GM19043 (cell line): ENCODE data around the gene C10orf90.

Experiments
- ATAC-seq: cut with Tn5 transposase; IDR thresholded peaks from one replicate; pipeline ENCODE4 v1.9.1; 2021; ENCODE audit warnings: low read depth; ENCODE audit not compliant: unreplicated experiment

Gene C10orf90

DNA sequence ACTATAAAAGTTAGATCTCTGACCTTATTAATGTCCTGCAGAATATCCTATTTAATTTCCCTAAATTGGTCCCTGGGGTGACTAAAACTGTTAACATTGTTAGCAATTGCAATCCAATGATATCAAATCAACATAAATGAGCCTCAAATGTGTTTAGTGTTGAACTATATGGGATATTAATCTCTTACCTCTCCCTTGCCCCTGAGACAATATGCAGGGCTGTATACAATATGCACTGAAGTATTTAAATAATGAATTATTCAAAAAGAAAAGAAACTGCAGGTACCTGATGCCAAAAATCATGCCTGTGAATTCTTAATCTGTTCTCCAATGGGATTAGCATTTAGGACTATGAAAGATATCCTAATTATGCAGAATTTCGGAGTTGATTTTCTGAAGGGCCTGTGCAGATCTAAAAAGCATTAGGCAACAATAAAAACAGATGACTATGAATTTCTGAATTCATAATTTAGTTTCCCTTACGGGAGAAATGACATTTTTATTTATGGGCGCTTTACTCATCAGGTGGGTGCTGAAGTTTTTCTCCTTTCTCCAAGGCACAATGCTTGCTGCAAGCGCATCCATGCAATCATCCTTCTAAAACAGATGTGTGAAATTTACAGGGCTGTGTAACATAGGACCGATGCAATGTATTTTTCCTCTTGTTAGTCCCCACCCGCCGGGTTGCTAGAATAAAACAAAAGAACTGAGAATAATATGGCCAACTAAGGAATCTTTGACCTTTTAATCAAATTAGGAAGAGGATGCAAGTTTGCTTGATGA is 5.4 kb upstream of the C10orf90 start:
- no peak for ATAC-seq

DNA sequence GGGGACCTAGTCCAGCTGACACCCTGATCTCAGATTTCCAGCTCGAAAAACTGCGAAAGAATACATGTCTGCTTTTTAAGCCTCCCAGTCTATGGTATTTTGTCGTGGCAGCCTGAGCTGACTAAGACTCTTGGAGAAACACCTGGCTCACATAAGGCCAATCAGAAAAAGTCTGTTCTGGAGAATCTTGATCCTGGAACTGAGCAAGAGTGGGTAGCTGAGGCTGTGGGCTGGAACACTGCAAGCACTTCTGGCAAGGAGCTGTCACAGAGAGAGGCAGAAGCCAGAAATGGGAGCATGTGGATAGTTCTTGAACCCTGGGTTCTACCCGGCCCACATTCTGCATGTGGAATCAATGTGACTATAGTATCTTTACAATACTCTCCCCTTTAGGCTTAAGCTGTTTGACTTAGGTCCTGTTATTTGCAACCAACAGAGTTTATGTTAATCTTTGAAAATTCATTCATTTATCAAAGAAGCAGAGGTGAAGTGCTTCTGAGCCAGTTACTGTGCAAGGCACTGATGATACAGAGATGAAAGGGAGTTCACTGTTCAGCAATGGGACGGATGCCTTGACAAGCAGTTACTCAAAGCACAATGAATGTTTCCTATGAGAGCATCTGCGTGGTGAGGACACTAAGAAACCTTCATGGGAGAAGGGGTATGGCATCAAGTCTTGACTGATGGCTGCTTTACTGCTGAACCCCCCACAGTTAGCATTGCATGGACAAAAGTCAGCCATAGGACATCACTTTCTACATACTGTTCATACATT is 4.4 kb upstream of the C10orf90 start:
- no peak for ATAC-seq

DNA sequence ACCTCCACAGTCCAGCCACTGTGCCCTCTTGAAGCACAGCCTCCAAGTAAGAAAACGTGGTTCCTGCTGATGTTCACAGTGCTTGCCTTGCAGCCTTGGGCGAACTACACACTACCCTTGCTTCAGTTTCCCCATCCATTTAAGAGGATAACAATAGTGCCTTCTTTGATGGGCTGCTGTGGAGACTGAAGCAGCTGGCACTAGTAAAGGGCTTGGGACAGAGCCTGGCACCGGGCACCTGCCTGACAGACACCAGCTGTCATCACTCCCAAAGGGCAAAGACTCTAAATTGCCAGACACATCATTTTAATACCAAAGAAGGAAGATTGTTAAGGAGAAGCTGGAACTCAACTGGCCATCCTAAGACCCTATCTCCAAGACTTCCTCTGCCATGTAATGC is 3.1 kb upstream of the C10orf90 start:
- ATAC-seq: no peak

DNA sequence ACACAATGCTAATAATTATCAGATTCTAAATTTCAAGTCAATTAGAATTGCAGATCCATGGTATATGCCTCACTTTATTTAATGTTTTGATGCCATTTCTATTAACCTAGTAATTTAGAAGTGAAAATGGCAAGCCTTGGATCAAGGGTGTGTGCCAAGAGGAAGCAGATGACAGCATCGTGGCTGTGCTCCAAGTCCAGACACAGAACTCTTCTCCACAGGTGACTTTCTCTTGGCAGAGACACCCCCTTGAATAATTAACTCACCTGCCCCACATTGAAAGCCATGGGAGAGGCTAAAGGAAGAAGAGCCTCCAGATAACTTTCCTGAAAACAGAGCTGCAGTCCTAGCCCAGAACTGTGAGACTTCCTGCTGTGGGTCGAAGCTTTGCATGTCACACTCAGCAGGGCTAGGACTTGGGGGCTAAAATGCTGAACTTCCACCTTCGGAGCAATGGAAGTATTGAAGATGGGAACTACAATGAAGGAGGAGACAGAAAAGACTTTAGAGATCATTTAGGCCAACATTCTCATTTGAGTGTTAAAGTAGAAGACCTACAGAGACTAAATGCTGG is 996 bp upstream of the C10orf90 start:
- ATAC-seq: no peak

DNA sequence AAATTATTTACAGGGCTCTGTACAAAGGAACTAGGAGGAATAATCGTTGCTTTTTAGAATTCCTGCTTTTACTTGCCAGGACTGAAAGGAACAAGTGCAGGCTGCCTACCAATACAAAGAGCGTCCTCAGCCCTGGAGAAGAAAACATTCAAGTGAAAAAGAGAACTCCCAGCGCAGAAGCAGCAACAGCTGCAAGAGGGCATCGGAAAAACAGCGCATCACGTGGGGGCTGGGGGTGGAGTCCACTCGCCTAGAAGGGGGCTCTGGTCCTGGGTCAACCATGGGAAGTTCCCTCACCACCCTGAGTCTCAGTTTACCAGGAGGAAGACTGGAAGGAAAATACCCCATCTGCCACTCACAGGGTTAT is 385 bp upstream of the C10orf90 start:
- no peak for ATAC-seq

DNA sequence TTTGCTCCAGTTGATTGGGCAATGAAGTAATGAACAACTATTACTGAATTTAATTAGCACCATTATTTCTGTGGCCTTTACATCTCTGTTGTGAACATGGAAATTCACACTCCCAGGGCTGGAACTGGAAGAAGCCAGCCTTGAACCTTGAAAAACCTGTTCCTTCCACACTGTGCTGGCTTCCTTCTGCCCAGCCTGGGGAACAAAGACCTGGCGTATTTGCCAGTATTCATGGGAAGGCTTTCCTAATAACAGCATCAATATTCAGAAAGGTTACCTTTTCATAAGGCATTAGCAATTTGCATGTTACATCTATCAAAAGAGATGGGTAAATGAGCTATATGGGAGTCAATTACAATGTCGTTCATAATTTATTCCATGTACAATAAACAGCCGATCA is 1.3 kb downstream of the C10orf90 start:
- no peak for ATAC-seq

DNA sequence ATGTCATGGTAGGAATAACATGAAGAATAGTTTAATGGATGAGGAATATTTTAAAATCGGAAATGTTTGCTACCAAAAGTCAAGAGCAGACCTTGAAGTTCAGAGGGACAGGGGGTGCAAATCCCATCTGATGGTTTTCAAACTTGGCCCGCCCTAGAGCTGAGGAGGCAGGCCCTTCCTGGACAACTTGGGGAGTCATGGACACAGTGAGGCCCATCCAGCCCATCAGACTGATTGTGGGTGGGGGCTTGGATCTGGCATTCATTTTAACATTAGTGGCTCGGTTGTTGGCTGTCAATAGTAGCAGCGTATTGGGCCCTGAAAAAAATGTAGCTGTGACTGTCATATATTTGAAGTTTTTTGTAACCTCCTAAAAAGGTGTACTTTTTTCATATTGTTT is 2.0 kb downstream of the C10orf90 start:
- no peak for ATAC-seq

DNA sequence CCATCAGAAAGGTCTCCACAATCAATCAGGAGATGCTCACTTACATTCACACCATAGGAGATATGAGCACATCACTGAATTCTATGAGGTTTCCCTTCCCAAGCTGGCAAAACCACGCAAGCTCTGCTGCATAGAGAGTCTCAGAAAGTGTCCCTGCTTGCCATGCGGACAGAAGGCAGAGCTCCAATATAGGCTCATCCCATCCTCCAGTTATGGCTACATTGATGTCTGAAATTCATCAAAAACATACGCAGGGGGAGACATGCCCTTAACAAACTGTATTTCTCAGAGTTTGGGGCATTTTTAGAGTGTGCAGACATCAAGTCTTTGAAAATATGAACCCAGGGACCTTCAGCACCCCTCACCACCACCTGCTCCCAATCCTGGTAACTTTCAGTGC is 2.9 kb downstream of the C10orf90 start:
- no peak for ATAC-seq

DNA sequence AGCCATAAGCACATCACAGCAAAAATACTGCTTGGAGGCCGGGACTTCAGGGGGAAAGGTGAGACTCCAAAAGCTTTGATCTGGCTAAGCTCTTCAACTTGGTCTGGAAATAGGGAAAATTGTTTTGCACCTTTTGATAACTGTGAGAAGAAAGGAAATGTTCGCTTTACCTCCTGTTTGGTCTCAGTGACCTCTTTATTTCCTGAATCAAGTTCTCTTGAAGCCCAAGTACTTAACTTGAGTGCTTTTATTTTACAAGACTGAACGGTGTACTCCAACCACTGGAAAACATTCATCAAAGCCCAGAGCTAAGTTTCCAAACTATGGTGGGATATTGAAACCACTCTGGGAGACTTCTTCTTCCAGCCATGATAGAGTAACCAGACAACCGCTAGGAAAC is 5.3 kb downstream of the C10orf90 start:
- no peak for ATAC-seq

DNA sequence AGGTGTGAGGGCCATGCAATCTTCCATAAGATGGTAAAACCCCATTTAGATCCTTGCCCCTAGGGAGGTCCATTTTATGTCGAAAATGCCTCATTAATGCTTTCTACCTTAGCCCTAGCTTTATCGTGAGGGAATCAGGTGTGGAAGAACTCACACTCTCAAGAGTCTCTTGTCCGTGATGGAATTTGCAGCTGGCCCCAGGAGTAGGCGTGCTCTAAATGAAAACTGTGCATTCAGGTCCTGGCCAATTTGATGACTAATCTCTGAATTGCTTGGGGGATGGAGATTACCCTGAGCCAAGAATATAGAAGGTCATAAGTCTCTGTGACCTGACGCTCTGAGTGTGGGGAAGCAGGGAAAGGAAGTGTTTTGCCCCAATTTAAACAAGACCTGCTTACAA is 6.6 kb downstream of the C10orf90 start:
- no peak for ATAC-seq

DNA sequence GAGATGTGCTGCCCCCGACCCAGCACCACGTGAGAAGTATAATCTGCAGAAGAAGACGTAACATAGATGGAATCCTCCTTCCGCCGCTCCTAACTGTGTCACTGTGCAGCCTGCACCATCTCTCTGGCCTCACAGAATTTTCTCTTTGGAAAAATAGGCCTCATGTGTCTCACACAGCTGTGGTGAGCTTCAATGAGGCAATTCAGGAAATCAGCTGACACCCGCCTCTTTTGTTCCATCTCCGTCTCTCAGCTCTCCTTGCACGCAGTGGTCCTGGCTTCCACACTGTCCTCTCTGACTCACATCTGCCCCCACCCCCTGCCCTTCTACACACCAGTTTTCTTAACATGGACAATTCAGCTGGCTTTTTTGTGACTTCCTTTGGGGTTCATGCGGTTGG is 7.2 kb downstream of the C10orf90 start:
- no peak for ATAC-seq

DNA sequence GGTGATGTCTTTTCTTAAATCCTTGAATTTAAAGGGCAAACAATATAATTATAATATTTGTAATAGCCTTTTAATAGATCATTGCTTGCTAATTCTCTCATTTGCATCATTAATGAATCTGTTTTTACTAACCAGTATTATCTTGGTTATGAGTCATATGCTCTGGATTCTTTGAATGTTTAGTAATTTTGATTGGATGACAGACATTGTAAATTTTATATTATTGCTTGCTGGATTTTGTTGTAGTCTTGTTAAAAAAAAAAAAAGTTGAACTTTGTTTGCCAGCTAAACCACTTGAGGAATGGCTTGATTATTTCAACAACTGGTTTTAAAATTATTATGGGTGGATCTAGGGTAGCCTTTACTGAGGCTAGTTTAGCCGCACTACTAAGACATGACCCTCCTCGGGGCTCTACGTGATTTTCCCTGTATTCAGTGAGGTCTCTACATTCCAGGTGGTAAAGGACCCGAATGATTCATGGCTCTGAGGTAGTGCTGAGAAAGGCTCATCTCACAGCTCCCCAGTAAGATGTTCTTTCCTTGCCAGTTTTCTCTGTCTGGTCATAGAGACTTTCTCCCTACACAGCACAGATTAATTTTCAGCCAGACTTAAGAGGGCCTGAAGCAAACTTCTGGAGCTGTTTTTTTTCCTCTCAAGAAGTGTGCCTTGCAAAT is 8.5 kb downstream of the C10orf90 start:
- no peak for ATAC-seq

DNA sequence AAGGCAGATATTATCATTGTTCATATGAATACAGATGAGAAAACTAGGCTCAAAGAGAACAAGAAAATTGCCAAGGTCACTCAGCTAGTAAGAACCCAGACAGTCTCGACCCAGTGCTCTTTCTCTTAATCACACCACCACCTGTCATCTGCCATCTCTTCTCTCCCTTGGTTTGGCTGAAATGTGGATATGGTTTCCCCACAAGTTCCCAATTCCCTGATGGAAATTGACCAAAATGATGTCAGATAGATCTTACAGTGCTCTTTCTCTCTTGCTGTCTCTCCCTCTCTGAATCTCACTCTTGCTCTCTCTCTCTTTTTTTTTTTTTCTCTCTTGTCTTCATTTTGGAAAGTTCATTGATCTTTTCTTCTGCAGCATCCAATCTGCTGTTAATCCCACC is 9.1 kb downstream of the C10orf90 start:
- ATAC-seq: no peak

DNA sequence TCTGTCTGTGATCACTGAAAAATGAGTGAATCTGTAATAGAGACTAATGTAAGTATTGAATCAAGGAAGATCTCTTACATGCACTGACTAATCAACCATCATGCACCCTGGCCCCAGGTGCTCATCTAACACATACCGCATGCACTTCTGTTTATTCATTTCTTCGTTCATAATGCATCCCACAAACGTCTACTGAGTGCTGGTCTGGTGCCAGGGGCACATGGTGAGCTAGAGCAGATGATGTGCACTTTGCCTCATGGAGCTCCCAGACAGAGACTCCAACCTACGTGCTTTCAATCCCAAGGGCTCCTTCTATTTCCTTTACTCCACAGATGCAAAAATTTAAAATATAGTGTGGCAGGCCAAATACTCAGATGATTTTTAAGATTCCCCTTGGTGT is 10.7 kb downstream of the C10orf90 start:
- ATAC-seq: no peak

DNA sequence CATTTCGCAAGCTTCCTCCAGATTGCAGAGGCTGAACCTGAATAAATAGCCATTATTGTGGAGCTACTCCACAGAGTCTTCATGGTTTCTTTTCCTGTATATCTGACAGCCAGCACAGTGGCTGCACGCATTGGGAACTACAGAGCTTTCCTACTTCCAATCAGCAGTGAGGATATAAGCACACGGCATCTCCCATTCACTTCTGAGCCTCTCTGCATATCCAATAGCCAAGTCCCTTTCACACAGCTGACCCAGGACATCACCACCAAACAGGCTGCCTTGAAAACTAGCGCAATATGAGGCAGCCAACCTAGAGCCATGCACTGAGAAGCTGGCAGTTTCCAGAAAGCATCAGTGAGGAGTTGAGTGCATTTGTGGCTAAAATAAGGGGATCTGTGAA is 11.6 kb downstream of the C10orf90 start:
- ATAC-seq: no peak

DNA sequence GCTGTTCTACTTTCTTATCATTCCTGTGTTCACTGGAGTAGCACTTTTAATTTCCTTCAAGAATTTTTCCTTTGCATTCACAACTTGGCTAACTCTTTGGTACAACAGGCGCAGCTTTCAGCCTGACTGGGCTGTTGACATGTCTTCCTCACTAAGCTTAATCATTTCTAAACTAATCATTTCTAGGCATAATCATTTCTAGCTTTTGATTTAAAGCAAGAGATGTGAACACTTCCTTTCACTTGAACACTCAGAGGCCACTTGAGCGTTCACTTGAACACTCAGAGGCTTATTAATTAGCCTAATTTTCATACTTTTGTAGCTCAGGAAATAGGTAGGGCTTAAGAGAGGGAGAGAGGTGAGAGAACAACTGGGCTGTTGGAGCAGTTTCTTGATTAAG is 15.9 kb downstream of the C10orf90 start:
- no peak for ATAC-seq

DNA sequence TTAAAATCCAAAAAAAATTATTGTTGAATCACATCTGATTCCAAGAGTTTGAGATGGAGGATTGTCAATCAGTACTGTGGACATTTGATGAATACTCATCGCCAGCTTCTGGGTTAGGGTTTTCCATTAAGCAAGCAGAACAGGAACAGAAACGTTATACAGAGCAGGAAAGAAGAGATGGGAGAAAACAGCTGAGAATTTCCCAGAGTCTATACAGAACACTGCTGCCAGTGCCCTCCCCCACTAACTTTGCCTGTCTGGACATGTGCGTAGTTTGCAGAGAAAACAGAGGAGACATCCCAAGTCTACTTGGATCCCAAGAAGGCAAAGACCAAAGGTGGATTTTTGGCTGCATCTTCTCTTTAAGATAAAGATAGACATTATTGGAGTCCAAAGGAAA is 19.0 kb downstream of the C10orf90 start:
- no peak for ATAC-seq

DNA sequence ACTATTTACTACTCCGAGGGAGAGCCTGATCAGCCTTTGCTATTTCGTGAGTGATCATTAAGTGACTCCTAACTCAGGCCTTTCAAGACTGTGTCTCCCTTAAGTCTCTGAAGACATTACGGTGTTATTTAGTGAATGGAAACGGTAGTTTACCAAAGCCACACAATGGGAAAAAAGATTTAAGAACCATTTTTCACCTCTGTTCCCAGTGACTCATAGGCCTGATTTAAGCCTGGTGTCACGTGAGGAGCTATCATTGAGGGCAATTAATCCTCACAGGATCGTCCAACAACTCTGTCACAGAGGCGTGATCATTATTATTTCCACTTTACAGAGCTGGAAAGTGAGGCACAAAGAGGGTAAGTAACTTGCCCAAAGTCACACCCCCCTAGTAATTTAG is 20.3 kb downstream of the C10orf90 start:
- no peak for ATAC-seq

DNA sequence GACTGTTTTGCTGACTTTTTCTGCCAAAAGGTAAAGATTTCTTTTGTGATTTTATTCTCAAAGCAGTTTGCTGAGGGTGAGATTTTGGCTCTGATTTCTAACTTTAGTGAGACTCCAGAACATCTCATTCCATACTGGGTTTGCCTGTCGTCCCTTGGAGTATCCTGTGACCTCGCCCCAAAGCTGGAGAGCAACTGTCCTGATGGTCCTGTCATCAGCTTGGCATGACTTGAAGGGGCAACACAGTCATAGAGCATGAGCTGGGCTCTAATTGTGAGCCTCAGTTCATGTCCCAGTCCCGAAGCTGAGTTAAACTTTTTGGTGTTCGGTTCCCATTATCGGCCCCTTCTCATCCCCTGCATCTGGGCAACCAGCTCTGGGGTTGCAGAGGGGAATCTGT is 23.4 kb downstream of the C10orf90 start:
- ATAC-seq: no peak

DNA sequence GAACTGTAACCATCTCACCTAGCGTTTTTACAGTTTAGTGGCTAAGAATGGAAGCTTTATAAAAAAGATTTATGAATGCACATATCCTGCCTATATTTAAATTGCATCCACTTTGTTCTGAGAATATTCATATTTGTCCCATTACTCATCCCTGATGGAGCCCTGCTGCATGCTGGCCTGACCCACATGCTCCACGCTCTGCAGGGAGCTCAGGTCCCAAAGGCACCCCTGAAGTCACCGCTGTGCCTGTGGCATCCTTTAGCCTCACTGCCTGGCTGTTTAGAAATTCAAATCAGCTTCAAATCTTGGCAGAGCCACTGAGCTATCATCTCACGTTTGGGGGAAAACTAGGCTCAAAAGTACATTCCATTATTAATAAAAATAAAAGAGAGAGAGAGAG is 24.4 kb downstream of the C10orf90 start:
- no peak for ATAC-seq

DNA sequence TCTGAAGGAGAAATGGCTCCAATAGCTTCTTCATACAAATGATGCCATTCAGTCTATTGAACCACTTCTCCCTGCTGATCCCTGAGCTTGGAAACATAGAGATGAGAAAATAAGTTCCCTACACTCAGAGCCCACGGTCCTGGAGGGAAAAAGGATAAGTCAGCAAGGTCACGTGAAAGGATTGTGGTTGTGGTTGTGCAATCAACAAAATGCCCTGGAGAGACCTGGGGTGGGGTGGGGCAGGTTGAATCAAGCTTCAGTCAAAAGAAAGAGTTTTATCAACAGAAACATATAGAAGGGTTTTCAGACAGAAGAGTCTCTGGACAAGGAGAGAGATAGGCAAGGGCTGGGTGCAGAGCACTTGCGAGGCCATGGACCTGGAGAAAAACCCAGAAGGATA is 30.1 kb downstream of the C10orf90 start:
- no peak for ATAC-seq
